Right ventricle myocardium superior (tissue), 1 donor: ENCODE results near the gene SLC7A4. TPM values are rescaled to one million over a fixed set of nuclear protein-coding genes. Genes with fewer than 3 reads are reported as not detected.
A peak's percentile ranks its signal among the peaks of the same experiment; 100 is the strongest.

ENCODE experiments used
- ATAC-seq: fragments of 200-7000 bp; cut with Tn5 transposase; one replicate; pipeline ENCODE4 v1.9.1; 2020; ENCODE audit warnings: mild to moderate bottlenecking; ENCODE audit not compliant: poor library complexity
- DNase-seq: peaks from one replicate; pipeline ENCODE4 v3.0.0-alpha.2; 2020
- intact Hi-C: fragments of 100-400 bp; cut with DNase I; formaldehyde crosslinking; loops from one replicate; pipeline ENCODE4 v1.11.2; 2022
- total RNA-seq: library from RNA; stranded (reverse); fragmentation: NEBNext Ultra II Directional; extraction: Animal tissue kit (Norgen Biotek cat#: 25700); gene quantifications from one replicate; pipeline ENCODE4 v1.2.1, GENCODE V29; 2021
- donor health status: DM: no; HTN: yes; CAD: no; lungs with severe emphysema.

Gene SLC7A4
- total RNA-seq, 1 donor from 2014 or later: 0.16 TPM

DNA sequence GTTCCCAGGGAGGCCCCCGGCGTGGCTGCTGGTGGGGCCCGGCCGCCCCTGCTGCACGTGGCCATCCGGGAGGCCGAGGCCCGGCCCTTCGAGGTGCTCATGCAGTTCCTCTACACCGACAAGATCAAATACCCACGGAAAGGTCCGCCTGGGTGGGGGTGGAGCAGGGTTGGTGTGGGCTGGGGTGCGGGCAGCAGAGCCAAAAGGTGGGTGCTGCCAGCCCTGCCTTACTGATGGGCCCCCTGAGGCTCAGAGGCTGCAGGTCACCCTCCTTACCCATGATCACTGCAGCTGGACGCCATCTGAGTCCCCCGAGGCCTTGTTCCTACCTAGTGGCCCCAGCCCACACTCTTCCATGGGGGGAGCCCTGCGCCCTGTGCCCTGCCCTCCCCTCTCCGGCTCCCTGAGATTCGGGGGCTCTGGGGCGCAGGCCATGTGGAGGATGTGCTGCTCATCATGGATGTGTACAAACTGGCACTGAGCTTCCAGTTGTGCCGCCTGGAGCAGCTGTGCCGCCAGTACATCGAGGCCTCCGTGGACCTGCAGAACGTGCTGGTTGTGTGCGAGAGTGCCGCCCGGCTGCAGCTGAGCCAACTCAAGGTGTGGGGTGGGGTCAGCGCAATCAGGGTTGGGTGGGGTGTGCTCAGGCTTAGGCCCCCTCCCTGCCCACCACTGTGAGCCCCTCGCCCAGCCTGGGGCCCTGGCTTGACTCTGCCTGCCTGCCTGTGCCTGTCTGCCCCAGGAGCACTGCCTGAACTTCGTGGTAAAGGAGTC is 38.0 kb downstream of the SLC7A4 start:
- ATAC-seq: no peak
- no peak for DNase-seq
- intact Hi-C loops: no loop called here

- no peak for DNase-seq
- ATAC-seq: no peak
- intact Hi-C loops: no loop called here
Measured at GRCh38 chr22:20993304-20994127, 38.8 kb downstream of the SLC7A4 start.

DNA sequence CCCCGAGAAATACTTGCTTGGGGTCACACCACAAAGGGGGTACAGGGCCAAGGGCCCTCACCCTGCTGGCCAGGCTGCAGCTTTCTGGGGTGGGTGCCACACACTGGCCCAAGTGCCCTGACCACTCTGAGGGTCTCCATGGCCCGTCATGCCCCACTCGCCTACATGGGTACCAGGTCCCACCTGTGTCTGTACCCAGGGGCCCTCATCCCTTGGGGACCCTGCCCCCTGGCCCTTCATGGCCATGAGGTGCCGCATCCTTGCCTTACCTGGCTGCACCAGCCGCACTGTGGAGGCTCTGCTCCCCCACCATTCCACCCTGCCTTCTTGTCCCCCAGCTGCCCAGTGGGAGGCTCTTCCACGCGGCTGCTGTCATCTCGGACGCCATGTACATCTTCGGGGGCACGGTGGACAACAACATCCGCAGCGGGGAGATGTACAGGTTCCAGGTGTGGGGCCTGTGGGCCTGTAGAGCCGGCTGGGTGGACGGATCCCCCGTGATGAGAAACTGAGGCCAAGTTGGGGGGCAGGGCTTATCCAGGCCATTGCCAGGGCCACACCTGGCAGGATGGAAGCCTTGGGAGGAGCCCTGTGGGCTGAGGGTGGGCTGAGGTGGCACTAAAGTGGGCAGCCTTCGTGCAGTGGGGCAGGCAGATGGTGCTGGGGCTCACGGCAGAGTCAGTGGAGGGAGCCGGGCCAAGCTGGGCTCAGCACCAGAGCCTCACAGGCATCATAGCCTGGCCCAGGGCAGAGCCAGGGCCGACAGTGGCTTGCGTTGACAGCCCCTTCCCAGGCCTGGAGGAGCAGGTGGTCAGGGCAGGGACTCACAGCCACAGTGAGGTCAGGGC is 39.7 kb downstream of the SLC7A4 start:
- intact Hi-C loops: no loop called here
- ATAC-seq (no peak), DNase-seq (no peak)

DNA sequence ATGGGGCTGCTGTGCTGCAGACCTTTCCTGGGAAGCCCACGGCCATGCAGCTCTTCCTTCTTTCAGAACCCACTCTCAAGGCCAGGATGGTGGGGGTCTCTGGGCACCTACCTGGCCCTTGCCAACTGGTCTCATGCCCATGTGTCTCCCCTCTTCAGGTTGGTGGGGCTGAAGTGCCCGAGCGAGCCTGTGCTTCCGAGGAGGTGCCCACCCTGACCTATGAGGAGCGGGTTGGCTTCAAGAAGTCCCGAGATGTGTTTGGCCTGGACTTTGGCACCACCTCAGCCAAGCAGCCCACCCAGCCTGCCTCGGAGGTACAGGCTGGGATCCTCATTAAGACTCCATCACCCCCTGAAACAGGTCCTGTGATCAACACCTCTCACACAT is 40.3 kb downstream of the SLC7A4 start:
- intact Hi-C loops: no loop called here
- ATAC-seq (no peak), DNase-seq (no peak)

DNA sequence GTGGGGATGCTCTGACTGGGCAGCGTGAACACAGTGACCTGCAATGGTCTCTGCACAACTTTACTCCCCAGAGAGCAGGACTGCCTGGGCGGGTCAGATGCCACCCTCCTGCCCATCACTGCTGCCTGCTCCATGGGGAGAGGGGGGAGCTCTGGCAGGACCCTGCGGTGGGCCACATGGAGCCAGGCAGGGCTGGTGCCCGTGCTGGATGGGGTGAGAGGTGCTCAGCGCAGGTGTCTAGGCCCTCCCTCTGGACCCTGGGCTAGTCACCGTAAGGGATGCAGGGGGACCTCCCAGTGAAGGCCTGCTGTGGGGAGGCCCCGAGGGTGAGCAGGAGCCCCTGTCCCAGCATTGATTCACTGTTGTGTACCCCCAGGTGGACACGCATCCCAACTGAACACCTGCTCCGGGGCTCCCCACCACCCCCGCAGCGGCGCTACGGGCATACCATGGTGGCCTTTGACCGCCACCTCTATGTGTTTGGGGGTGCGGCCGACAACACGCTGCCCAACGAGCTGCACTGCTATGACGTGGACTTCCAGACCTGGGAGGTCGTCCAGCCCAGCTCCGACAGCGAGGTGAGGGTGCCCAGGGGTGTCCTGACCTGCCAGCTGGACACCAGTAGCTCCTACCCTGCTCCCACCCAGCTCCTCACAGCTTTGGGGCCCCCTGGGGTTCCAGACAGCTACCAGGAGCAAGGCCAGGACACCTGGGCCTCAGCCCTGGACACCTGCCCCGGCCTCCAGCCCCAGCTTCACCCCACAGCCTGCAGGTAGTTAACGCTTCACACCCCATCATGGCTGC is 40.9 kb downstream of the SLC7A4 start:
- ATAC-seq (no peak), DNase-seq (no peak)
- intact Hi-C loops: no loop called here

GRCh38 chr22:20990184-20991180 is 41.9 kb downstream of the SLC7A4 start:
- no peak for DNase-seq
- intact Hi-C loops: no loop called here
- ATAC-seq: no peak

DNA sequence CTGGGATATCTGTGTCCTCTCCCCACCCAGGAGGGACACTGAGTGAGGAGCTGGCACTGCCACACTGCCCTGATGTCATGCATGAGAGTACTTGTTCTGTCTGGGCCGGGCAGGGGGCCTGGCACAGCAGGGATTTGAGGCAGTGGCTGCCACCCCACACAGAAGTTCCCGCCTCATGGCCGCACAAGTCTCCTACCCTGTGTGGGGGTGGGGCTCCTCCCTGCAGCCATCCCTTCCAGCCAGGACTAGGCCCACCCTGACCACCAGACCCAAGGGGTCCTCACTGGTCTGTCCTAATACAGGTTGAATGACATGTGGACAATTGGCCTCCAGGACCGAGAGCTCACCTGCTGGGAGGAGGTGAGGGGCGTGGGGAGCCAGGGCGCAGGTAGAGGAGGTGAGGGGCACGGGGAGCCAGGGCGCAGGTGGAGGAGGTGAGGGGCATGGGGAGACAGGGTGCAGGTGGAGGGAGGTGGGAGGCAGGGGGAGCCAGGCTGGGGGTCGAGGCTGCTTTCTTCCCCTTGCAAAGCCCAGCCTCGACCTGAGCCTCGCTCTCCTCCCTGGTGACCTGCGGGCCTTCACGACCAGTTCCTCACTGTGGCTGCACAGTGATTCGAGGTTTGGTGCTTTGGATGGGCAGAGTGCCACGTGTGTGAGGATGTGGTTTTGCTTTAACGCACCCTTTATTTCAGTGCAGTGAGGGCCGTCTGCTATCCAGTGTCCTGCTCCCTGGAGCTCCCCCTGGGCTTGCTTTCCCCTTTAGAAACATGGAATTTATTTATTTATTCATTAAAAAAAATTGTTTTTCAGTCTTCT is 42.8 kb downstream of the SLC7A4 start:
- ATAC-seq (no peak), DNase-seq (no peak)
- intact Hi-C loops: no loop called here

DNA sequence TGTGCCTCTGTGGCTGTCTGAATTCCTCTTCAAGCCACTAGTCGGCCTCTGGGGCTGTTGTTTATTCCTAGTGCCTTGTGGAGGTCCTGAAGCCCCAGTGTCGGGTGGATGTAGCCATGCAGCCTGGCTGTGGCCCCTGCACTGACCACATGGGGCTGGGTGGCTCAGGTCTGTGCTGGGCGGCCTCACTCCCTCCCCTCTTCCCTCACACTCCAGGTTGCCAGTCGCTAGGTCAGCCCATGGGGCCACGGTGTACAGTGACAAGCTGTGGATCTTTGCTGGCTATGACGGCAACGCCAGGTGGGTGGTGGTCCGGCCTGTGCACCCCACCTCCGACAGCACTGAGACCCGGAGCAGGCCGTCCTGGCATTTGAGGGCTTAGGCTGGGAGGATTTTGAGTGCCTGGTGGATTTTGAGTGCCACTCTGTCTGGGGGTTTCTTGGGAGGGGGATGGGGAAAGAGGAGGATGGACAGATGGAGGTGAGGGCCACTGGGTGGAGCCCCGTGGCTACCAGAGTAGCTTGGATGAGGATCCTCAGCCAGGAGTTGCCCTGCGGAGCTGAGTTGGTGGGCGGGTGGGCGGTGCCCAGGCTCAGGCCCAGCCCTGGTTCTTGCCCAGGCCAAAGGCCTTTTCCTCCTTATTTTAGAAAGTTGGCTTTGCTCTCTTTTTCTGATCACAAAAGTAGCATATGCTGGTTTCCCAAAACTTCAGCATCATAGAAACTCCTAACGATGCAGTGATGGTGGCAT is 43.6 kb downstream of the SLC7A4 start:
- ATAC-seq (no peak), DNase-seq (no peak)
- intact Hi-C loops: no loop called here

GRCh38 chr22:20987375-20987774 is 45.0 kb downstream of the SLC7A4 start:
- DNase-seq: no peak
- intact Hi-C loops: no loop called here
- ATAC-seq: no peak

DNA sequence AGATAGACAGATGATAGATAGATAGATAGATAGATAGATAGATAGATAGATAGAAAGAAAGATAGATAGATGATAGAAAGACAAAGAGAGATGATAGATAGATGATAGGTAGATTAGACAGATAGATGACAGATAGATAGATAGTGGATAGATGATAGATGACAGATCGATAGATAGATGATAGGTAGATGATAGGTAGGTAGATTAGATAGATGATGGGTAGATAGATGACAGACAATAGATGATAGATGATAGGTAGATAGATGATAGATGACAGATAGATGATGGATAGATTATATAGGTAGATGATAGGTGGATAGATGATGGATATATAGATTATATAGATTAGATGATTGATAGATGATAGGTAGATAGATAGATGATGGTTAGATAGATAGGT is 46.0 kb downstream of the SLC7A4 start:
- intact Hi-C loops: no loop called here
- ATAC-seq (no peak), DNase-seq (no peak)

- intact Hi-C loops: no loop called here
Measured at GRCh38 chr22:20985720-20986119, 46.6 kb downstream of the SLC7A4 start.

GRCh38 chr22:20983081-20983771 is 49.1 kb downstream of the SLC7A4 start:
- no peak for ATAC-seq
- intact Hi-C loops: no loop called here
- DNase-seq: no peak

More at GRCh38 chr22:20985720-20986119, 46.6 kb downstream of the SLC7A4 start:
- DNase-seq (no peak), ATAC-seq (no peak)

DNA sequence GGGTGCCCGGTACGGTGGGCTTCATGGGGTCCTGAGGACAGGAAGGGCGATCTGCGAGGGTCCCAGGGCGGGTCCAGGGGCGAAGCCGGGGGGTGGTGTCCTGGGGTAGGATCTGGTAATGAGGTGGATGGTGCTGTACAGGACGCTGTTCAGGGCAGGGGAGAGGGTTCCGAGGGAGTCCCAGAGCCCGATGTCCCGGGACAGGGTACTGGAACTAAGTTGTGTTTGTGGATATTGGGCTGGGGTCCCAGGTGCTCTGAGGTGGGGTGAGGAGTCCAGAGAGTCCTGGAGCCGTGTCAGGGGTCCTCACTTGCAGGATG is 49.8 kb downstream of the SLC7A4 start:
- ATAC-seq (peak; percentile 3), DNase-seq (no peak)
- intact Hi-C loops: no loop called here

DNA sequence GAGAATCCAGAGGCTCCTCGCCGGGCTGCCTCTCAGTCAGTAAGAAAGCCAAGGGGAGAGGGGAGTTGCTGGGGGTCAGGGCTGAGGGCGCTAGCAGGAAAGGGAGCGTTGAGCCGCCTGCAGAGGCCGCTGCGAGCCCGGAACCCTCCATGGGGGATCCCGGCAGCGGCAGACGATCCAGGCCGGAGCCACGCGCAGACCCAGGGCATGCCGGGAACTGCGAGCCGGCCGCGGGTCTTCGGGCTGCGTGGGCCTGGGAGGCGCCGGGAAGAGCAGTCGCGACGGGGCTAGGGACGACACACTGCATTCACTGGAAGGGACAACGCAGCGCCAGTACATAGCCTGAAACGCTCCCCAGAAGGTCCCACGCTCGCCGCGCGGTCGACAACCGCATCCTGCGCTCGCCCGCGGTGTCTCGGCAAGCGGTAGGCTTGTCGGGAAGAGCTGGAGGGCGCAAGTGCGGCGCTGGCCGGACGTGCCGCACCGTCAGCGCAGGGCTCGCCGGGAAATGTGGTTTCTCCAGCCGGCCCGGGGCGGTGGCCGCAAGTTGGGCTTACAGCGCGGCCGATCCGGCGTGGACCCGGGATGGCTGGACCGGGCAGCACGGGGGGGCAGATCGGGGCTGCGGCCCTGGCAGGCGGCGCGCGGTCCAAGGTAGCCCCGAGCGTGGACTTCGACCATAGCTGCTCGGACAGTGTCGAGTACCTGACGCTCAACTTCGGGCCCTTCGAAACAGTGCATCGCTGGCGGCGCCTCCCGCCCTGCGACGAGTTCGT is 50.4 kb downstream of the SLC7A4 start, which contains the start of gene LZTR1:
Gene LZTR1 (plus strand): TSS at position 511 of the 776 bp plus-strand sequence. CDS start 75 bp downstream, at position 586.
- DNase-seq: peak; percentile 89
- intact Hi-C loops: no loop called here

More for the DNA sequence above, 50.4 kb downstream of the SLC7A4 start, which contains the start of gene LZTR1:
- ATAC-seq: peak; percentile 98
